Endothelial cell (in vitro differentiated cells): ENCODE data around the gene ATXN2L. TPM values are rescaled to one million over a fixed set of nuclear protein-coding genes. Genes with fewer than 3 reads are reported as not detected.

Source experiments
- DNase-seq: peaks from one replicate; pipeline ENCODE4 v3.0.0; 2021; ENCODE audit warnings: low spot score
- H3K27ac Mint-ChIP-seq: one replicate; pipeline ENCODE4 v1.8.0; 2021; ENCODE audit warnings: mixed read lengths, inconsistent platforms; ENCODE audit not compliant: unreplicated experiment
- H3K27me3 Mint-ChIP-seq: one replicate; pipeline ENCODE4 v1.8.0; 2021; ENCODE audit warnings: mild to moderate bottlenecking, moderate library complexity, mixed read lengths, inconsistent platforms; ENCODE audit not compliant: unreplicated experiment
- H3K36me3 Mint-ChIP-seq: one replicate; pipeline ENCODE4 v1.8.0; 2021; ENCODE audit warnings: mild to moderate bottlenecking, low read depth, mixed read lengths, inconsistent platforms; ENCODE audit not compliant: unreplicated experiment
- H3K4me1 Mint-ChIP-seq: one replicate; pipeline ENCODE4 v1.8.0; 2021; ENCODE audit warnings: mild to moderate bottlenecking, mixed read lengths, inconsistent platforms; ENCODE audit not compliant: unreplicated experiment
- H3K4me3 Mint-ChIP-seq: one replicate; pipeline ENCODE4 v1.8.0; 2021; ENCODE audit warnings: mild to moderate bottlenecking, mixed read lengths, inconsistent platforms; ENCODE audit not compliant: unreplicated experiment
- H3K9me3 Mint-ChIP-seq: one replicate; pipeline ENCODE4 v1.8.0; 2021; ENCODE audit warnings: mixed read lengths, inconsistent platforms; ENCODE audit not compliant: unreplicated experiment
- microRNA-seq: library from miRNA; unstranded; fragments of <30 nt; microRNA quantifications from one replicate; pipeline ENCODE4, GENCODE V29; 2020; ENCODE audit not compliant: unreplicated experiment
- total RNA-seq: library from RNA; stranded (reverse); fragmentation: NEBNext Ultra II Directional; extraction: Animal tissue kit (Norgen Biotek cat#: 25700); gene quantifications from one replicate; pipeline ENCODE4 v1.2.1, GENCODE V29; 2021; ENCODE audit not compliant: unreplicated experiment
- TF ChIP-seq, protein P1 (sequence below): fragments of 200-600 bp; sonication (generic); IDR thresholded peaks from one replicate; pipeline ENCODE4 v1.5.0; 2021; ENCODE audit warnings: antibody characterized with exemption; ENCODE audit not compliant: unreplicated experiment

Gene ATXN2L
- total RNA-seq, 1 donor from 2014 or later = 184 TPM

DNA sequence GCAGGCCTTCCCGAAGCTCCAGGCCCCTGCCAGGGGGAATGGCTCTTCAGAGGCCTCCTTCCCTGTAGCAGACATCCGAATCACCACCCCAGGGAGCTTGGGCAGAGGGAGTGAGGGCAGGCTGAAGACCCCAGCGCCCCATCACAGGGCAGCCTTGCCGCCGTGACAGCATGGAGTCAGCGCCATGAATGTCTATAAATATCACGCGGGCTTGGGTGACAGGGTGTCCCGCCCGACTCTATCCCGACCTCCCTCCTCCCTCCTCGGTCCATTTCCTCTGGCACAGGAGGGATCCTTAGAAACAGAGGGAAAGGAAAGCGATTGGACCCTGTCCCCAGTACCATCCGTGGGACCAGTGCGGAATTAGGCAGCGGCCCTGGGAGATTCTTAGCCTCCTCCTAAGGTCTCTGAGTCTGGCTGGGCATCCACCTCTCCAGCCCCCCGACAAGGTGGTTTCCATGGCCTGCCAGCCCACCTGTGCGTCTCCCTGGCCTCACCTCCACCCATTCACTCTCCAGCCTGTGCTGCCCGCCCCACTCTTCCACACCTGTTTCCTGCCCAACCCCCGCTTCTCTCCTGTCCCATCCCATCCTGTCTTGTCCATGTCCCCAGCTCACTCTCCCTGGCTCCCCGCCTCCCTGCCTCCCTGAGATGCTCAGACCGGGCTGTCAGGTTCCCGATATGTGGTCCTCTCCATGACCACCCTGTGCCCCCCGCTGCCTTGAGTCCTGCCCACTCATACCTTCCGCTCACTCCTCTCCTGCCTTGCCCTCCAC, 60.6 kb downstream of the ATXN2L start:
- H3K36me3 Mint-ChIP-seq = peaks cover 5% of the 10 kb centered on the region
- peaks cover 19% of the 10 kb centered on the region for H3K4me1 Mint-ChIP-seq
- peaks cover 15% of the 10 kb centered on the region for H3K27me3 Mint-ChIP-seq
- no peak for DNase-seq
- H3K4me3 Mint-ChIP-seq = no peak overlapping the region
- no peak overlapping the region for H3K27ac Mint-ChIP-seq
- TF ChIP-seq, protein P1, sequence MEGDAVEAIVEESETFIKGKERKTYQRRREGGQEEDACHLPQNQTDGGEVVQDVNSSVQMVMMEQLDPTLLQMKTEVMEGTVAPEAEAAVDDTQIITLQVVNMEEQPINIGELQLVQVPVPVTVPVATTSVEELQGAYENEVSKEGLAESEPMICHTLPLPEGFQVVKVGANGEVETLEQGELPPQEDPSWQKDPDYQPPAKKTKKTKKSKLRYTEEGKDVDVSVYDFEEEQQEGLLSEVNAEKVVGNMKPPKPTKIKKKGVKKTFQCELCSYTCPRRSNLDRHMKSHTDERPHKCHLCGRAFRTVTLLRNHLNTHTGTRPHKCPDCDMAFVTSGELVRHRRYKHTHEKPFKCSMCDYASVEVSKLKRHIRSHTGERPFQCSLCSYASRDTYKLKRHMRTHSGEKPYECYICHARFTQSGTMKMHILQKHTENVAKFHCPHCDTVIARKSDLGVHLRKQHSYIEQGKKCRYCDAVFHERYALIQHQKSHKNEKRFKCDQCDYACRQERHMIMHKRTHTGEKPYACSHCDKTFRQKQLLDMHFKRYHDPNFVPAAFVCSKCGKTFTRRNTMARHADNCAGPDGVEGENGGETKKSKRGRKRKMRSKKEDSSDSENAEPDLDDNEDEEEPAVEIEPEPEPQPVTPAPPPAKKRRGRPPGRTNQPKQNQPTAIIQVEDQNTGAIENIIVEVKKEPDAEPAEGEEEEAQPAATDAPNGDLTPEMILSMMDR = no peak
- H3K9me3 Mint-ChIP-seq = no peaks in the 10 kb centered on the region

DNA sequence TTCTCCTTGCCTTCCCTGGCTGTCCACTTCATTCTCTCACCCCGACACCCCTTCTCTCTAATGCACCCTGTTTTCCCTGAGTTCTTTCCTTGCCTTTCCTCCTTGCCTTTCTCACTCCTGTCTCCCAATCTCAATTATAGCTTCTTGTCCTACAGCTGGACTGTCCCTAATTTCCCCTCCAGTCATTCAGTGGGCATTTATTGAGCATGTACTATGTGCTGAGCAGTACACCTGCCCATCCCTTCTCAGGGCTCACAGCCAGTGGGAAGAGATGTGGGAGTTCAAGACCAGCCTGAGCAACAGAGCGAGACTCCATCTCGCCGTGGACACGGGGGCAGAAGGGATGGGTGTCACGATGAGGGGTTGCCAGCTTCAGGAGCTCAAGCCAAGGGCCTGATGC, 61.2 kb downstream of the ATXN2L start:
- Mint-ChIP-seq H3K4me1 (peaks cover 19% of the 10 kb centered on the region), H3K4me3 (no peak overlapping the region), H3K36me3 (peaks cover 5% of the 10 kb centered on the region), H3K27me3 (peaks cover 15% of the 10 kb centered on the region), H3K27ac (no peak overlapping the region), H3K9me3 (no peaks in the 10 kb centered on the region)
- TF ChIP-seq, protein P1 = no peak
- DNase-seq = no peak

Small RNAs within 50 kb of the gene (microRNA-seq; reads per million reads assigned to microRNA genes)
- not detected for gene MIR4721

Other genes starting within 250 kb of the ATXN2L start
- gene SULT1A2, start 225.9 kb upstream of the ATXN2L start, total RNA-seq = 2.8 TPM
- 5.3 TPM for gene SULT1A1, start 213.0 kb upstream of the ATXN2L start, total RNA-seq
- 0.13 TPM for gene NPIPB8, start 184.9 kb upstream of the ATXN2L start, total RNA-seq
- 968 TPM for gene EIF3C, start 111.5 kb upstream of the ATXN2L start, total RNA-seq
- 1.2 TPM for gene NPIPB9, start 71.2 kb upstream of the ATXN2L start, total RNA-seq
- 173 TPM for gene TUFM, start 23.3 kb downstream of the ATXN2L start, total RNA-seq
- 46.9 TPM for gene SH2B1, start 40.8 kb downstream of the ATXN2L start, total RNA-seq
- 1.9 TPM for gene ATP2A1, start 55.5 kb downstream of the ATXN2L start, total RNA-seq
- gene RABEP2, start 102.2 kb downstream of the ATXN2L start, total RNA-seq = 16.0 TPM
- gene CD19, start 109.0 kb downstream of the ATXN2L start, total RNA-seq = not detected
- 61.0 TPM for gene NFATC2IP, start 127.9 kb downstream of the ATXN2L start, total RNA-seq
- gene SPNS1, start 151.8 kb downstream of the ATXN2L start, total RNA-seq = 68.4 TPM
- gene LAT, start 162.1 kb downstream of the ATXN2L start, total RNA-seq = 5.4 TPM